Measurements from ENCODE around the gene CAST.

The CAST gene

GRCh38 chr5:96823900-96824380 is 161.8 kb downstream of the CAST start:
- DNase-seq: no peak
